ENCODE results near the gene GFRA4.

GFRA4 gene

DNA sequence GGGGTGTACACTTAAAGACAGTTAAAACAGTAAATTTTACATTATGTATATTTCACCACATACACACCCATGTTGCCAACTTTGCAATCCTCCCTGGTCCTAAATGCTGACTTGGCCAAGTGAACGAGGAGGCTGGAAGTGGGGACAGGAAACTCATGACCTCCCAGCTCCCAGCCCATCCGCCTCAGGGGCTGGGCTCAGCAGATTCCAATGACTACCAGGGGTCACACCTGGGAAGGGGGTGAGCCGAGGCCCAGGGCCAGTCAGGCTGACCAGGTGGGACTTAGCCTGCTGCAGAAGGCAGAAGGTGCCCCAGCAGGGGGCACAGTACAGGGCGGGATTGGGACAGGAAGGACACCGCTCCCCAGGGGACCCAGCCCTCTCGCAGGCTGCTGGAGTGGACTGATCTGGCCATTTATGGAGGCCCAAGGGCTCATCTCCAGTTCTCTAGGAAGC lies 46.8 kb upstream of the GFRA4 start:
- TF ChIP-seq ZNF239 (tag by site-specific recombination; IDR thresholded peaks at IDR 0.05): no peak
- H3K9me3 ChIP-seq (ENCODE audit: control insufficient read depth, insufficient read depth, low read depth, low read length): no peaks in the 10 kb centered on the region
- H3K36me3 ChIP-seq (ENCODE audit: control insufficient read depth in 2 of 2, insufficient read depth in 1 of 2, low read length in 2 of 2): no peaks in the 10 kb centered on the region
- POLR2A ChIA-PET: interaction anchor here (2.1 kb wide), 1 partner anchor 58 kb away, joined by 8 read pairs; the partner anchor contains the start of gene ADISSP
- no peaks in the 10 kb centered on the region for H3K4me1 ChIP-seq (ENCODE audit: control insufficient read depth, insufficient read depth, low read length)
- H3K4me3 ChIP-seq (ENCODE audit: low read depth, low read length): no peak overlapping the region
- no peak overlapping the region for H3K27ac ChIP-seq (ENCODE audit: extremely low read depth, low read depth, low read length)
- CTCF ChIA-PET: interaction anchor here (0.6 to 3.2 kb wide), 37 partner anchors 10 to 656 kb away, joined by 3 to 94 read pairs (median 9); partner anchors contain the start of genes ADAM33 and ADISSP

DNA sequence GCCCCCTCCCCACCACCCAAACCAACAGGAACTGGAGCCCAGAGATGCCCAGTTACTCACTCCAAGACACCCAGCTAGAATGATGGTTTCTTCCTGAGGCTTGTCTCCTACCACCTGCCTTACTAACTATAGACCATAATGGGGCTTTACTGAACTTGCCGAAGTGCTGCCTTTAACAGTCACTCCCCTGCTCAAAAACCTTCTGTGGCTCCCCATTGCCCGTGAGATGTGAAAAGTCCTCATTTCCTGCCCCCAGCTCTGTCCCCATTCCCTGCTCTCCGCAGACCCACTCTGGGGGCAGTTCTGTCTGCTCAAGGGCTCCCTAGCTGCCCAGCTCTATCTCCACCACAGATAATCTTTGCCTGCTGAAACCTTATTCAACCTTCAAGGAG lies 44.3 kb upstream of the GFRA4 start:
- ChIA-PET POLR2A (interaction anchor here (0.5 kb wide), 1 partner anchor 335 kb away, joined by 3 read pairs; no protein-coding TSS in a partner anchor), CTCF (interaction anchor here (0.6 to 3.7 kb wide), 12 partner anchors 8 to 144 kb away, joined by 3 to 22 read pairs (median 4); no protein-coding TSS in a partner anchor)
- no peak for TF ChIP-seq ZBTB8A (tag by site-specific recombination; IDR thresholded peaks at IDR 0.05)
- peak; percentile 74; the same call in 1 of the 2 replicates for TF ChIP-seq ZNF16 (tag by site-specific recombination; IDR thresholded peaks at IDR 0.05; ENCODE audit: low read depth)
- Histone ChIP-seq H3K27ac (ENCODE audit: extremely low read depth, low read depth, low read length) (no peak overlapping the region), H3K36me3 (ENCODE audit: control insufficient read depth in 2 of 2, insufficient read depth in 1 of 2, low read length in 2 of 2) (no peaks in the 10 kb centered on the region), H3K4me1 (ENCODE audit: control insufficient read depth, insufficient read depth, low read length) (no peaks in the 10 kb centered on the region), H3K4me3 (ENCODE audit: low read depth, low read length) (no peak overlapping the region), H3K9me3 (ENCODE audit: control insufficient read depth, insufficient read depth, low read depth, low read length) (no peaks in the 10 kb centered on the region)

DNA sequence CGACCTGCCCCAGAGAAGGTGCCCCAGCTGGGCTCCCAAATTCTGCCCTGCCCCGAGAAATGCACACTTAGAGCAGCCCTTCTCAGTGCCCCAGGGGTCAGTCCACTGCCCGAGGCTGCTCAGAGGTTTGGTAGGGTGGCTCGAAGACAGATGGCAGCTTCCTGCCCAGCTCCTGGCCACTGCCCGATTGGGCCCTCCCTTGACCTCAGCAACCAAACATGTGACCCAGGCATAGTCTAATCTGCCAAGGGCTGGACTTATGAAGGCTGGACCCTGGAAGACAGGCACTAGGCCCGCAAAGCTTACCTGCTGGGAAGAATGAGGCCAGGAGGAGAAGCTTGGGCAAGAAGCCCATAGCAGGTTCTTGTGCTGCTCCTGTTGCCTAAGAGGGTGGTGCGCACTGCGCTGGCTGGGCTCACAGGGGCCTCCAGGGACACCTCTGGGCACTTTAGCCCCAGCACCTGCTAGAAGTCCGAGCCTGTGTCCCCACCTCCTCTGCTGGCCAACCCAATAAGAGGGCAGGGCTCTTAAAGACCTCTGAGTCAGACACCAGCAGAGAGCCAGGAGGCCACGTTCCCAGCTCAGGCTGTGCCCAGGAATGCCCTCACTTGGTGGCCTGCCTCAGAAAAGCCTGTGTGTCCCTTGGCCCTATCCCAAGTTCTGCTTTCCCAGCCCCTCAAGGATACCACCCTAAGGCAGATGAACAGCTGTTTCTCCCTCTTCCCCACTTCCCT lies 43.7 kb upstream of the GFRA4 start:
- CTCF ChIA-PET: interaction anchor here (0.6 to 3.7 kb wide), 12 partner anchors 9 to 634 kb away, joined by 3 to 22 read pairs (median 4); no protein-coding TSS in a partner anchor
- no peaks in the 10 kb centered on the region for H3K36me3 ChIP-seq (ENCODE audit: control insufficient read depth in 2 of 2, insufficient read depth in 1 of 2, low read length in 2 of 2)
- POLR2A ChIA-PET: no interaction called here
- no peaks in the 10 kb centered on the region for H3K4me1 ChIP-seq (ENCODE audit: control insufficient read depth, insufficient read depth, low read length)
- no peak for TF ChIP-seq FEZF1 (tag by site-specific recombination; IDR thresholded peaks at IDR 0.05)
- TF ChIP-seq ZNF473 (tag by site-specific recombination; IDR thresholded peaks at IDR 0.05): no peak
- TF ChIP-seq GLI2 (tag by site-specific recombination; IDR thresholded peaks at IDR 0.05; ENCODE audit: borderline replicate concordance, low read depth): no peak
- no peak overlapping the region for H3K4me3 ChIP-seq (ENCODE audit: low read depth, low read length)
- H3K27ac ChIP-seq (ENCODE audit: extremely low read depth, low read depth, low read length): no peak overlapping the region
- no peaks in the 10 kb centered on the region for H3K9me3 ChIP-seq (ENCODE audit: control insufficient read depth, insufficient read depth, low read depth, low read length)

DNA sequence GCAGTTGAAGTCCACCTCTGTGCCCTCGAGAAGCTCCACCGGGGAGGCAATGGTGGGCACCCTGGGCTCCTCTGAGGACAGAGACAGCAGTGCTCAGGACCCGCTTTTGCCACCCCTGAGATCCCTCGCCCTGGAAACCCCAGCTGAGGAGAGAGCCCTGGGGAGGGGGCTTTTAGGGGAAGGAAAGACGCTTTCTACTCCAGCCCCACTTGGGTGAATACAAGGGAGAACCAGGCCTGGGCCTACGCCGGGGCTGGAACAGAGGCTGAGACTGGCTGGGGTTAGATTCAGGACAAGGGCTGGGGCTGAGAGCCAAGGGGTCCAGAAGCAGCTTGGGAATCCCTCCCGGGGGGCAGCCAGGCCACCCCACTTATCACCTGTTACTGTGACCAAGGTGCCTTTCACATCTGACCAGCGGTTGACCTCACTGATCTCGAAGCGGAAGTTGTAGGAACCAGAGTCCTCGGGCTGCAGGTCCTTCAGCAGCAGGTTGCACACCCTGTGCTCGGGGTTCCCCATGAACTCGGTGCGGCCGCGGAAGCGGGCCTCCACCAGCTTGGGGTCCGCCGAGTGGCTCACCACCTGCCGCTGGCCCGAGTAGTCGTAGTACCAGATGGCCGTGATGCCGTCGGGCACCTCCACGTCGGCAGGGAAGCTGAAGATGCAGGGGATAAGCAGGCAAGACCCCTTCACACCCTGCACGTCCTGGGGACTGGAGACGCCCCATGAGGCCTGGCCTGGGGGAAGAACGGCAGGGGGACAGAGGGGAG lies 43.0 kb upstream of the GFRA4 start:
- Histone ChIP-seq H3K36me3 (ENCODE audit: control insufficient read depth in 2 of 2, insufficient read depth in 1 of 2, low read length in 2 of 2) (no peaks in the 10 kb centered on the region), H3K27ac (ENCODE audit: extremely low read depth, low read depth, low read length) (no peak overlapping the region), H3K4me3 (ENCODE audit: low read depth, low read length) (no peak overlapping the region), H3K9me3 (ENCODE audit: control insufficient read depth, insufficient read depth, low read depth, low read length) (no peaks in the 10 kb centered on the region), H3K4me1 (ENCODE audit: control insufficient read depth, insufficient read depth, low read length) (no peaks in the 10 kb centered on the region)
- POLR2A ChIA-PET: no interaction called here
- CTCF ChIA-PET: interaction anchor here (0.7 to 3.7 kb wide), 5 partner anchors 10 to 379 kb away, joined by 3 to 22 read pairs (median 4); no protein-coding TSS in a partner anchor
- TF ChIP-seq, protein P1, sequence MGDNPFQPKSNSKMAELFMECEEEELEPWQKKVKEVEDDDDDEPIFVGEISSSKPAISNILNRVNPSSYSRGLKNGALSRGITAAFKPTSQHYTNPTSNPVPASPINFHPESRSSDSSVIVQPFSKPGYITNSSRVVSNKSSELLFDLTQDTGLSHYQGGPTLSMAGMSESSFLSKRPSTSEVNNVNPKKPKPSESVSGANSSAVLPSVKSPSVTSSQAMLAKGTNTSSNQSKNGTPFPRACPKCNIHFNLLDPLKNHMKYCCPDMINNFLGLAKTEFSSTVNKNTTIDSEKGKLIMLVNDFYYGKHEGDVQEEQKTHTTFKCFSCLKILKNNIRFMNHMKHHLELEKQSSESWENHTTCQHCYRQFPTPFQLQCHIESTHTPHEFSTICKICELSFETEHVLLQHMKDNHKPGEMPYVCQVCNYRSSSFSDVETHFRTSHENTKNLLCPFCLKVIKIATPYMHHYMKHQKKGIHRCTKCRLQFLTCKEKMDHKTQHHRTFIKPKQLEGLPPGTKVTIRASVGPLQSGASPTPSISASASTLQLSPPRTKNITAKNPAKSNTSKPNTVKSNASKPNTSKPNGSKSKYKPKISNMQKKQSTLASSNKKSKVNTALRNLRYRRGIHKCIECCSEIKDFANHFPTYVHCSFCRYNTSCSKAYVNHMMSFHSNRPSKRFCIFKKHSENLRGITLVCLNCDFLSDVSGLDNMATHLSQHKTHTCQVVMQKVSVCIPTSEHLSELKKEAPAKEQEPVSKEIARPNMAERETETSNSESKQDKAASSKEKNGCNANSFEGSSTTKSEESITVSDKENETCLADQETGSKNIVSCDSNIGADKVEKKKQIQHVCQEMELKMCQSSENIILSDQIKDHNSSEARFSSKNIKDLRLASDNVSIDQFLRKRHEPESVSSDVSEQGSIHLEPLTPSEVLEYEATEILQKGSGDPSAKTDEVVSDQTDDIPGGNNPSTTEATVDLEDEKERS (tag by site-specific recombination; IDR thresholded peaks at IDR 0.05): no peak
- TF ChIP-seq ZNF324 (tag by site-specific recombination; IDR thresholded peaks at IDR 0.05): no peak
- TF ChIP-seq ZFHX2 (tag by site-specific recombination; conservative IDR thresholded peaks at IDR 0.05): no peak
- no peak for TF ChIP-seq ZNF292 (tag by site-specific recombination; IDR thresholded peaks at IDR 0.05; ENCODE audit: borderline replicate concordance, low read depth)
- TF ChIP-seq KLF7 (tag by site-specific recombination; IDR thresholded peaks at IDR 0.05; ENCODE audit: borderline replicate concordance): no peak
- TF ChIP-seq ZNF514 (tag by site-specific recombination; IDR thresholded peaks at IDR 0.05): no peak
- TF ChIP-seq ZNF561 (tag by site-specific recombination; IDR thresholded peaks at IDR 0.05; ENCODE audit: borderline replicate concordance): no peak
- TF ChIP-seq SP3 (tag by site-specific recombination; IDR thresholded peaks at IDR 0.05): no peak
- TF ChIP-seq ZNF501 (tag by site-specific recombination; IDR thresholded peaks at IDR 0.05): no peak
